Dermis lymphatic vessel endothelial cell (primary cell): ENCODE data around the gene CROCC. TPM values are rescaled to one million over a fixed set of nuclear protein-coding genes. Genes with fewer than 3 reads are reported as not detected.

Source experiments
- total RNA-seq: library from RNA; depleted of rRNA; stranded (reverse); fragments of >200 nt; gene quantifications from 2 replicates; pipeline ENCODE4 v1.2.1, GENCODE V29; 2014

CROCC gene, protein sequence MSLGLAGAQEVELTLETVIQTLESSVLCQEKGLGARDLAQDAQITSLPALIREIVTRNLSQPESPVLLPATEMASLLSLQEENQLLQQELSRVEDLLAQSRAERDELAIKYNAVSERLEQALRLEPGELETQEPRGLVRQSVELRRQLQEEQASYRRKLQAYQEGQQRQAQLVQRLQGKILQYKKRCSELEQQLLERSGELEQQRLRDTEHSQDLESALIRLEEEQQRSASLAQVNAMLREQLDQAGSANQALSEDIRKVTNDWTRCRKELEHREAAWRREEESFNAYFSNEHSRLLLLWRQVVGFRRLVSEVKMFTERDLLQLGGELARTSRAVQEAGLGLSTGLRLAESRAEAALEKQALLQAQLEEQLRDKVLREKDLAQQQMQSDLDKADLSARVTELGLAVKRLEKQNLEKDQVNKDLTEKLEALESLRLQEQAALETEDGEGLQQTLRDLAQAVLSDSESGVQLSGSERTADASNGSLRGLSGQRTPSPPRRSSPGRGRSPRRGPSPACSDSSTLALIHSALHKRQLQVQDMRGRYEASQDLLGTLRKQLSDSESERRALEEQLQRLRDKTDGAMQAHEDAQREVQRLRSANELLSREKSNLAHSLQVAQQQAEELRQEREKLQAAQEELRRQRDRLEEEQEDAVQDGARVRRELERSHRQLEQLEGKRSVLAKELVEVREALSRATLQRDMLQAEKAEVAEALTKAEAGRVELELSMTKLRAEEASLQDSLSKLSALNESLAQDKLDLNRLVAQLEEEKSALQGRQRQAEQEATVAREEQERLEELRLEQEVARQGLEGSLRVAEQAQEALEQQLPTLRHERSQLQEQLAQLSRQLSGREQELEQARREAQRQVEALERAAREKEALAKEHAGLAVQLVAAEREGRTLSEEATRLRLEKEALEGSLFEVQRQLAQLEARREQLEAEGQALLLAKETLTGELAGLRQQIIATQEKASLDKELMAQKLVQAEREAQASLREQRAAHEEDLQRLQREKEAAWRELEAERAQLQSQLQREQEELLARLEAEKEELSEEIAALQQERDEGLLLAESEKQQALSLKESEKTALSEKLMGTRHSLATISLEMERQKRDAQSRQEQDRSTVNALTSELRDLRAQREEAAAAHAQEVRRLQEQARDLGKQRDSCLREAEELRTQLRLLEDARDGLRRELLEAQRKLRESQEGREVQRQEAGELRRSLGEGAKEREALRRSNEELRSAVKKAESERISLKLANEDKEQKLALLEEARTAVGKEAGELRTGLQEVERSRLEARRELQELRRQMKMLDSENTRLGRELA (N-terminal part only)
- total RNA-seq, result 11.9 and 15.4 TPM in 2 replicates

GRCh38 chr1:16921391-16922185 lies at the start of gene CROCC:
CROCC (plus strand) TSS chr1:16921931; CDS start chr1:16922019, 88 bp downstream.

GRCh38 chr1:16895598-16896315 lies 26.0 kb upstream of the CROCC start, which contains the start of gene RNU1-2:
RNU1-2 (plus strand) TSS chr1:16895980.

GRCh38 chr1:16980473-16981268 lies 58.9 kb downstream of the CROCC start, which contains the start of gene MFAP2:
MFAP2 (minus strand) TSS chr1:16980620; CDS start chr1:16978273, 2,347 bp downstream.

DNA sequence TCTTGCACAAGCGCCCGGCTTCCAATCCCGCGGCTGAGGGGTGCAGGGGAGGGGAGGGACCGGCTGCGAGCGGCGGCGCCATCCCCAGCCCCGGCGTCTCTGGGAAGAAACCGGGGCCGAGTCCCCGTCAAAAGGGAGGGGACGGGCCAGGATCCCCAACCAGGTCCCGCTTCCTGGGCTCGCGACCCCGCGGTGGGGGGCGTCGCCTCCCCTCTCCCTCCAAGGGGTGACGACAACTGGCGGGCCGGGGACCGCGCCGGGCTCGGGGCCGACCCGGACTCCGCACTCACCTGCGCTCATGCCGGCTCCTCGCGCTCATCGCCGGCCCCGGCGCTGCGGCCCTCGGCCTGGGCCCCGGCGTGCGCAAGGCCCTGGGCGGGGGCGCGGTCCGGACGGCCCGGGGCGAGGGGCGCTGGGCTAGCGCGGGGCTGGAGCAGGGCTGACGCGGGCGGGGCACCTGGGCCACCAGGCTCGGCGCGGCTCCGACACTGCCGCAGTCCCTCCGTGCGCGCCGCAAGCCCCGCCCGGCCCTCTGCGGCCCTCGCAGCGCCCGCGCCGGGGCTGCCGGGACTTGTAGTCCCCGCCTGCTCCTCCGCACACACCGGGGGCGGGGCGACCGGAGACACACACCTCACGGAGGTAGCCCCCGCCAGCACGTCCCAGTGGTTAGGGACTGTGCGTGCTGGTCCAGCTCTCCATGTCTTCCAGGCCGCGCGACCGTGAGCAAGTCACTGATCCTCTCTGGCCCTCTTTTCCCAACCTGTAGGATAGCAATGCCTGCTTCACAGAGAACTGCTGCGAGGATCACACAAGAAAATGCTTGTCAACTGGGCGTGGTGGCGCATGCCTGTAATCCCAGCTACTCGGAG lies 89.9 kb downstream of the CROCC start, which contains the start of gene ATP13A2:
Gene ATP13A2, minus strand, starts transcription at position 490 of the 869 bp plus-strand sequence. Its CDS starts 190 bp downstream, at position 300.

Other genes starting within 250 kb of the CROCC start
- under 0.01 and 8,230 TPM in 2 replicates for gene RNU1-4, start 181.4 kb upstream of the CROCC start, total RNA-seq
- gene RNU1-2, start 26.0 kb upstream of the CROCC start, total RNA-seq, result under 0.01 and 8,230 TPM in 2 replicates
- 20.9 and 22.0 TPM in 2 replicates for gene MFAP2, start 58.7 kb downstream of the CROCC start, total RNA-seq
- 27.6 and 31.8 TPM in 2 replicates for gene ATP13A2, start 90.0 kb downstream of the CROCC start, total RNA-seq
- 119 and 123 TPM in 2 replicates for gene SDHB, start 132.1 kb downstream of the CROCC start, total RNA-seq
- under 0.01 and 0.33 TPM in 2 replicates for gene PADI2, start 197.5 kb downstream of the CROCC start, total RNA-seq